Measurements from ENCODE around the gene CLDN24.

- TF ChIP-seq CTCF (IDR thresholded peaks at IDR 0.05) = no peak
- no peak for TF ChIP-seq POLR2AphosphoS5 (IDR thresholded peaks at IDR 0.05)
These were observed 7.9 kb downstream of the CLDN24 start for GRCh38 chr4:183314336-183314735.
